NCI-H1436 treated with DMSO at 0.1 percent for 48 hours (cell line): ENCODE measurements around the gene PACS2.
A peak's percentile ranks its signal among the peaks of the same experiment; 100 is the strongest.
"Not testable (repeated sequence)": the region's sequence is repeated elsewhere in the genome, so short reads cannot be mapped to it uniquely, and the experiment has no call there.

ENCODE experiments used
- DNase-seq: peaks from one replicate; lab custom pipeline; 2025; lab: John Stamatoyannopoulos, UW

PACS2 gene

DNA sequence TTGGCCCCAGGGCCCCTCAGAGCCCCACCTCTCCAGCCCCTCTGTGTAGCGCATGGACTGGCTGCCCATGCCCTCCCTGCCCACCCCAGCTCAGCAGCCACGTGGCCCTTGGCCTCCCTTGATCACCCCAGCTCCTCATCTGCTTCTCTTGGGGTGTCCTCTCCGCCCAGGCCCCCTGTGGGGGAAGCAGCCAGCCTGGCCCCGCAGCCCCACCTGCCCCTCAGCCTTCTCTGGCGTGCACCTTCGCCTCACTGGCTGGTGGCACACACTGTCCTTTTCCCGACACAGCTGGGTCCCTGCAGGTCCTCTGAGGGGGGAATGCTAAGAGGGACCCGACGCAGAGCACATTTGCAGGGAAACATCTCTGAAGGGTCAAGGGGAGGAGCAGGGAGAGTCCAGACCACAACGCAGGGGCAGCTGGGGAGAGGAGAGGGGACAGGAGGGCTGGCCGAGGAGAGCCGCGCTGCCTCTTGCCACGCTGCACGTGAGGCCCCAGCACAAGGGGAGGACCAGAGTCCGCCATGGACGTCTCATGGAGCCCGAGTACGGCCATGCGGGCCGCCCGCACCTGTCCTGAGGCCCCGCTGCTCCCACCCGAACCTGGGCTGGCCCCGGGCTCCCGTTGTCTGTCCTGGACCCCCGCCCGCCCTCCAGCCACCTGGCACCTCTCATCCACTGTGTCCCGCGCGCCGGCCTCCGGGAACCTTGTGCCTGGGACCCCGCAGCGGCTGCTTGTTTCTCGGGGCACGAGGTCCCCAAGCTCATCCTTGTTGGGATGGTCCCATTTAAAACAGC, 36.1 kb downstream of the PACS2 start:
- no peak for DNase-seq

GRCh38 chr14:105351410-105351809, 36.9 kb downstream of the PACS2 start:
- no peak for DNase-seq

GRCh38 chr14:105351920-105352851, 37.6 kb downstream of the PACS2 start:
- DNase-seq, result peak; percentile 30

DNA sequence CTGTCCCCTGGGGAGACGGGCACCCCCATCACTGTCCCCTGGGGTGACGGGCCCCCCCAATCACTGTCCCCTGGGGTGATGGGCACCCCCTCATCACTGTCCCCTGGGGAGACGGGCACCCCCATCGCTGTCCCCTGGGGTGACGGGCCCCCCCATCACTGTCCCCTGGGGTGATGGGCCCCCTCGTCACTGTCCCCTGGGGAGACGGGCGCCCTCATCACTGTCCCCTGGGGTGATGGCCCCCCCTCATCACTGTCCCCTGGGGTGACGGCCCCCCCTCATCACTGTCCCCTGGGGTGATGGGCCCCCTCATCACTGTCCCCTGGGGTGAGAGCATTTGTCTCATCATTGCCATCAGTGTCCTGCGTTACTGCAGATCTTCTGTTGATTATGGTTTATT, 38.6 kb downstream of the PACS2 start:
- no peak for DNase-seq

GRCh38 chr14:105354541-105354940, 40.0 kb downstream of the PACS2 start:
- DNase-seq, result no peak

DNA sequence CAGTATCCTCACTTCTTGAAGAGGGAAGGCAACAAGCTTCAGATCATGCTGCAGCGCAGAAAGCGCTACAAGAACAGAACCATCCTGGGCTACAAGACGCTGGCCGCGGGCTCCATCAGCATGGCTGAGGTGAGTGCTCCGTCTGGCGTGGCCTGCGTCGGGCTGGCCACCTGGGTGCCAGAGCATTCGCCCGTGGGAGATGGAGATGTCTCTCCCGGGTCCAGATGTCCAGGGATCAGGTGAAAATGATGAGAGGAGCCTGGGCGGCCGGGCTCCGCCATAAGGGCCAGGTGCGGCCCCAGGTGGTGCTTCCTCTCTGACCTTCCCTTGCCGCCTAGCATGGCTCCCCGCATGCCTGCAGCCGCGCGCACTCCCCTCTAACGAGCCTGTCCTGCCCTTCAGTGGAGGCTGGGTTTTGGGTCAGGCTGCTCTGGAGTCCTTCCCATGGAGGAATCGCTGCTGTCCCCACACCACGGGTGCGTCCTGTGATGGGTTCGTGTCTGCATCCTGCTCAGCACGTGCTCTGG, 40.6 kb downstream of the PACS2 start:
- no peak for DNase-seq

- DNase-seq, result no peak
Measured at GRCh38 chr14:105355850-105356604, 41.5 kb downstream of the PACS2 start.

DNA sequence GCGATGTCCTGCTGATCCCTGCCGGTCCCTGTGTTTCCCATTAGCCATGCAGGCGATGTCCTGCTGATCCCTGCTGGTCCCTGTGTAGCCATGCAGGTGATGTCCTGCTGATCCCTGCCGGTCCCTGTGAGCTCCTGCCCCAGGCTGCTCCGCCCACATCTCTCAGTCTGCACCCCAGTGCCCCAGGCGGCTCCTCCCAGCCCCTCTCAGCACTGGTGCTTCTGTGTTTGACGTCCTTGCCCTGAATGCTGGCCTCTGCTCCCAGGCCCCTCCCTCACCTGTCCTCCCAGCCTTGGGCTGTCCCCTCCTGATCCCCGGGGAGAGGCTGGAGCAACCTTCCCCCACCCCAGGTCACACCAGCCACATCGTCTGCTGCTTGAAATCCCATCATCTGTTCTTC, 42.4 kb downstream of the PACS2 start:
- DNase-seq, result no peak

- no peak for DNase-seq
Measured at GRCh38 chr14:105357626-105358025, 43.1 kb downstream of the PACS2 start.

DNA sequence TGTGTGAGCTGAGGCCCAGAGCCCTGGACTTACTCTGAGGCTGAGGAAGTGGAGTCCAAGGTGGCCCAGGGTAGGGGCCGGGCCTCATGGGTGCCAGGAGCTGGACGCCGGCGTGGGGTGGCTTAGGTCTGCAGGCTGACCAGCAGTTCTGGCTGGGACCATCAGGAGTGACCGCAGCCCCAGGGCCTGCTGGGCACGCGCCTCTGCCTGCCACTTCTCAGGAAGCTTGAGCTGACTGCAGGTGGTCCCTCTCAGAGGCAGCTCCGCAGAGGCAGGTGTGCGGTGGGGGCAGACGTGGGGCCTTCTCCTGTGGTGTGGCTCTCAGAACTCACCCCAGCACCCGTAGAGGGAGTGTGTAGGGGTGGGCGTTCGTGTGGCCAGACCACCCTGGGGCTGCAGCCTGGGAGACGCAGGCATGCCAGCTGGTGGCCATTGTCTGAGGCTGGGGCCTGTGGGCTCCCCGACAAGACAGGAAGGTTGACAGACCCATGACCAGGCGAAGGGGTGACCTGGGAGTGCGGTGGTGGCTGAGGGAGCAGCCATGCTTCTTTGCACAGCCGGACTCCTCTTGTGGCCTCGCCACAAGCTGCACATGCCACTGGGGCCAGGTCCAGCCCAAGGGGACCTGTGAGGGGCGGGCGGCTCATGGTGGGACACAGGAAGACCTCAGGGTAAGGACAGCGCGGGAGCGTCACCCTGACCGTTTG, 43.7 kb downstream of the PACS2 start:
- no peak for DNase-seq

DNA sequence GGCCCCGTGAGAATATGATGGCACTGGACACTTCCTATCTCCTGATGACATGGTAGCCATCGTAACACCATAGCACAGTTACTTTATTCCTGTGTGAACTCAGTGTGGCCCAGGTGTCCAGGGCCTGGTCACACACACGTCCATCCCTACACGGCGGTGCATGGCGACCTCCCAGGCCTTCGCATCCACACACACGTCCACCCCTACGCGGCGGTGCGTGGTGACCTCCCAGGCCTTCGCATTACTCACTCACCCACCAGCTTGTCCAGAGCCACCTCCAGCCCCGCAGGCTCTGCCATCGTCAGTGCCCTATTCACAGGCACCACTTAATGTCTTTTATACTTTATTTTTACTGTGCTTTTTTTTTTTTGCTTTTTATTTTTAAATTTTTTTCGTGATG, 44.4 kb downstream of the PACS2 start:
- no peak for DNase-seq

- not testable (repeated sequence) for DNase-seq
Measured at GRCh38 chr14:105361412-105361811, 46.9 kb downstream of the PACS2 start.

DNA sequence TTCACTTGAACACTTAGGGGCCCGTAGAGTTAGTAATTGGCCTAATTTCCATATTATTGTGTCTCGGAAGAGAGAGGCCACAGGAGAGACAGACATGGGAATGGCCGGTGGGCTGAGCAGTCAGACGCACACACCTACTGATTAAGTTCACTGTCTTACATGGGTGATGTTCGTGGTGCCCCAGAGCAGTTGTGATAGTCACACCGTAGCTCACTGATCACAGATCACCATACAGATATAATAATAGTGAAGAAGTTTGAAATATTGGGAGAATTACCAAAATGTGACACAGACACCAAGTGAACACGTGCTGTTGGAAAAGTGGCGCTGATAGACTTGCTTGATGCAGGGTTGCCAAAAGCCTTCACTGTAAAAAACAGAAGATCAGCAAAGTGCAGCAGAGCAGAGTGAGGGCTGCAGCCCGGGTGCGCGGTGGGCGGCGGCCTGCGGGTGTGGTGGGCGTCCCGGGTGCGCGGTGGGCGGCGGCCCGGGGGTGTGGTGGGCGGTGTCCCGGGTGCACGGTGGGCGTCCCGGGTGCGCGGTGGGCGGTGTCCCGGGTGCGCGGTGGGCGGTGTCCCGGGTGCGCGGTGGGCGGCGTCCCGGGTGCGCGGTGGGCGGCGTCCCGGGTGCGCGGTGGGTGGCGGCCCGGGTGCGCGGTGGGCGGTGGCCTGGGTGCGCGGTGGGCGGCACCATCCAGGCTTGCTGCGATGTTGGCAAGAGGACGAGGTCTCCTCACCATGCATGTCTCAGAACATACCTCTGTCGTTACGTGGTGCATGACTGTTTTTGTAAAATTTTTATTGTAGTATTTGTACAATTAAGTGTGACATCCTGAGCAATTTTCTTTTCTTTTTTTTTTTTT, 49.5 kb downstream of the PACS2 start:
- DNase-seq, result no peak

DNA sequence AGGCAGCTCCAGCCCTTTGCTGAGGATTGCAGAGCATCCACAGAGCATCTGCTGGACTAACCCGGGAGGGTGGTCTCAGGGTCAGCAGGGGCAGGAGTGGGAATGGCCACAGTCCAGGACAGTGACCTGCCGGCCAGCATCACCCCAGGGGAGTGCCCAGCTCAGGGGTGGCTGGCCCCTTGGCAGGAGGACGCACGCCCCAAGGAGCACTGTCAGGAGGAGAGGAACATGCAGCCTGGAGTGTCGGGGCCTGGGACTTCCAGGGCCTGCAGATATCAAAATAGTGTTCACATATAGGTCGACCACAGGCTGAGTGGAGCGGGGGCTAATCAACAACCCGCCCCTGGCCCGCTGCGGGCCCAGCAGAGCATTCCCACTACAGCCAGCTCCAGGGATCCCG, 50.6 kb downstream of the PACS2 start:
- no peak for DNase-seq

DNA sequence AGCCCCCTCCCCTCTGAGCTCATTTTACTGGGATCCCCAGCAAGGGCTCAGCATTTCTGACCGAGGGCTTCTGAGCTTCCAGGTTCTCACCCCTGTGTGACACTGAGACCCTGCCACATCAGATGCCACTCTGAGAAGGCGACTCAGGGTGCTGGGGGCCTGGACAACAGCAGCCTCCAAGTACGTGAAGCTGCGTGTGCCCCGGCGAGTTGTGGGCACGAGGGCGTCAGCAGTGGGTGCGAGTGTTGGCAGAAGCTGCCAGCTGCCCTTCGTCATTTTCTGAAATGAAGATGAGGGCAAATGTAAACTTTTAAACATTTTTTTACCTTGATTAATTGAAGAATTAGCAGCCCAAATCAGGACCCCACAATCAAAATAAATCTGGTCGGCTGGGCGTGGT, 51.1 kb downstream of the PACS2 start:
- DNase-seq, result no peak

DNA sequence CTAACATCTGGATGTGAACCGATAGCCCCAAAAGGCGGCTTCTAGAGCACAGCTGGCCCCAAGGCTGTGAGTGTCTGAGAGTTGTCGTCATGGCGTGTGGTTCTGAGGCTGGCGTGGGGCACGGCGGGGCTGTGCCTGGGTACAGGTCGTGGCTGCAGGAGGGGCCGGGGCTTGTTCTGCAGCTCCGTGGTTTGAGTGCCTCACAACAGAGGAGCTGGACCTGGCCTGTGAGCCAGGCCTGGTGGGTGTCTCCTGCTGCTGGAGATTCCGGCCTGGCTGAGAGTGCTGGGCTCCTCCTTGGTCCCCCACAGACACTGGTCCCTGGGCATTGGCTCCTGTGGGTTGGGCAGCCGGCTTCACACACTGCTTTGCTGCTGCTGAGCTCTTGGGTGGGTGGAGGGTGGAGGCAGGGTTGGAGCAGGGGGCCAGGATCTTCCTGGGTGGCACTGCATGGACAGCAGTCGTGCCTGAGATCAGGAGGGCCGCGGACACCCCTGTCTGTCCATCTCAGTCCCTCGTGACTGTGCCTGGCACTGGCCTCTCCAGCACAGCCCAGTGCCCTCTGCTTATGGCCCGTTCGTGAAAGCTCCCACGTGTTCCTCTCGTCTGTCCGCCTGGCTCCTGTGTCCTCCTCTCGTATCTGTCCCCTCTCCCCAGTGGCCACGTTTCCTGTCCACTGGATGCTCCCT, 52.0 kb downstream of the PACS2 start:
- no peak for DNase-seq

- no peak for DNase-seq
Measured at GRCh38 chr14:105367116-105368031, 52.8 kb downstream of the PACS2 start.

- DNase-seq, result no peak
Measured at GRCh38 chr14:105368032-105368417, 53.5 kb downstream of the PACS2 start.

DNA sequence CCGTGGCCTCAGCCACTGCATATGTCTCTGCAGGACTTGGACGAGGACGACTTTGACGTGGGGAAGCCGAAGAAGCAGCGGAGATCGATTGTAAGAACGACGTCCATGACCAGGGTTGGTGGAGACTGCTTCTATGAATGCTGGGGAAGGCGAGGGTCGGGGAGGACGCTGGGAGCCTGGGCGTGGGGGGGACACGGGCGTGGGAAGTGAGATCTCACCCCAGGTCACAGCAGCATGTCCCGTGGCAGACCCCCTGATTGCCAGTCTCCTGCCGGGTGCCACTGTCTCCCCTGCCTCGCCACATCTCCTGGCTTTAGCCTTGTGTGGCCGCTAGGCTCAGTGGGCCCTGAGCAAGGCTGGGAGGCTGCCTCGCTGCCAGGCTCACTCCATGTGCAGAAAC, 53.9 kb downstream of the PACS2 start:
- DNase-seq, result no peak
